ENCODE measurements around the gene MTHFSD. TPM values are rescaled to one million over a fixed set of nuclear protein-coding genes. Genes with fewer than 3 reads are reported as not detected.

MTHFSD gene
- total RNA-seq, 3 donors from 2014 or later, result 18.9 to 21.2 (median 20.1) TPM

- DNase-seq (no peak), ATAC-seq (peak in 1 of 2 donors; percentile 8)
- H3K4me1 Mint-ChIP-seq (ENCODE audit: low read depth), result peaks cover 13% of the 10 kb centered on the region
- H3K9me3 Mint-ChIP-seq, result no peaks in the 10 kb centered on the region
- peak overlapping the region; percentile 62 for H3K4me3 Mint-ChIP-seq
- H3K36me3 Mint-ChIP-seq (ENCODE audit: insufficient read depth), result no peaks in the 10 kb centered on the region
- peaks cover 88% of the 10 kb centered on the region for H3K27me3 Mint-ChIP-seq (ENCODE audit: low read depth)
These were observed 21.7 kb upstream of the MTHFSD start for GRCh38 chr16:86576591-86577313.

- DNase-seq, result no peak
- Mint-ChIP-seq H3K27me3 (ENCODE audit: low read depth) (peaks cover 85% of the 10 kb centered on the region), H3K4me1 (ENCODE audit: low read depth) (peaks cover 13% of the 10 kb centered on the region), H3K9me3 (no peaks in the 10 kb centered on the region), H3K4me3 (peak overlapping the region; percentile 62), H3K36me3 (ENCODE audit: insufficient read depth) (no peaks in the 10 kb centered on the region)
- ATAC-seq, result peak; percentile 49 to 54
These were observed 20.9 kb upstream of the MTHFSD start for GRCh38 chr16:86575754-86576557.

GRCh38 chr16:86575095-86575685 is 20.2 kb upstream of the MTHFSD start:
- Mint-ChIP-seq H3K27me3 (ENCODE audit: low read depth) (peaks cover 86% of the 10 kb centered on the region), H3K4me1 (ENCODE audit: low read depth) (peaks cover 13% of the 10 kb centered on the region), H3K36me3 (ENCODE audit: insufficient read depth) (no peaks in the 10 kb centered on the region), H3K9me3 (no peaks in the 10 kb centered on the region), H3K4me3 (no peak overlapping the region)
- ATAC-seq (no peak), DNase-seq (no peak)

- no peak overlapping the region for H3K4me3 Mint-ChIP-seq
- no peak for DNase-seq
- H3K27me3 Mint-ChIP-seq (ENCODE audit: low read depth), result peaks cover 85% of the 10 kb centered on the region
- H3K9me3 Mint-ChIP-seq, result no peaks in the 10 kb centered on the region
- no peaks in the 10 kb centered on the region for H3K36me3 Mint-ChIP-seq (ENCODE audit: insufficient read depth)
- ATAC-seq, result no peak
- peaks cover 13% of the 10 kb centered on the region for H3K4me1 Mint-ChIP-seq (ENCODE audit: low read depth)
These were observed 19.6 kb upstream of the MTHFSD start for GRCh38 chr16:86574646-86575045.

- no peak overlapping the region for H3K4me3 Mint-ChIP-seq
- no peaks in the 10 kb centered on the region for H3K36me3 Mint-ChIP-seq (ENCODE audit: insufficient read depth)
- H3K27me3 Mint-ChIP-seq (ENCODE audit: low read depth), result peaks cover 89% of the 10 kb centered on the region
These were observed 18.8 kb upstream of the MTHFSD start for GRCh38 chr16:86573646-86574508.

GRCh38 chr16:86573215-86573614 is 18.2 kb upstream of the MTHFSD start:
- Mint-ChIP-seq H3K36me3 (ENCODE audit: insufficient read depth) (no peaks in the 10 kb centered on the region), H3K4me3 (no peak overlapping the region), H3K27me3 (ENCODE audit: low read depth) (peaks cover 88% of the 10 kb centered on the region), H3K9me3 (no peaks in the 10 kb centered on the region), H3K4me1 (ENCODE audit: low read depth) (peaks cover 11% of the 10 kb centered on the region)
- DNase-seq (no peak), ATAC-seq (no peak)

More at GRCh38 chr16:86573646-86574508, 18.8 kb upstream of the MTHFSD start:
- no peak for ATAC-seq
- Mint-ChIP-seq H3K9me3 (no peaks in the 10 kb centered on the region), H3K4me1 (ENCODE audit: low read depth) (peaks cover 13% of the 10 kb centered on the region)
- no peak for DNase-seq

- no peaks in the 10 kb centered on the region for H3K36me3 Mint-ChIP-seq (ENCODE audit: insufficient read depth)
- no peak for ATAC-seq
- peaks cover 82% of the 10 kb centered on the region for H3K27me3 Mint-ChIP-seq (ENCODE audit: low read depth)
- DNase-seq, result no peak
- H3K4me1 Mint-ChIP-seq (ENCODE audit: low read depth), result peaks cover 9% of the 10 kb centered on the region
- no peak overlapping the region for H3K4me3 Mint-ChIP-seq
- H3K9me3 Mint-ChIP-seq, result no peaks in the 10 kb centered on the region
These were observed 17.6 kb upstream of the MTHFSD start for GRCh38 chr16:86572606-86573005.

GRCh38 chr16:86572041-86572521 is 17.0 kb upstream of the MTHFSD start:
- H3K4me3 Mint-ChIP-seq, result no peak overlapping the region
- peaks cover 8% of the 10 kb centered on the region for H3K4me1 Mint-ChIP-seq (ENCODE audit: low read depth)
- peaks cover 82% of the 10 kb centered on the region for H3K27me3 Mint-ChIP-seq (ENCODE audit: low read depth)
- H3K36me3 Mint-ChIP-seq (ENCODE audit: insufficient read depth), result no peaks in the 10 kb centered on the region
- ATAC-seq, result no peak
- no peak for DNase-seq
- H3K9me3 Mint-ChIP-seq, result no peaks in the 10 kb centered on the region

- ATAC-seq (no peak), DNase-seq (no peak)
- H3K36me3 Mint-ChIP-seq (ENCODE audit: insufficient read depth), result no peaks in the 10 kb centered on the region
- peaks cover 5% of the 10 kb centered on the region for H3K4me1 Mint-ChIP-seq (ENCODE audit: low read depth)
- H3K9me3 Mint-ChIP-seq, result no peaks in the 10 kb centered on the region
- peaks cover 77% of the 10 kb centered on the region for H3K27me3 Mint-ChIP-seq (ENCODE audit: low read depth)
- H3K4me3 Mint-ChIP-seq, result no peak overlapping the region
These were observed 16.5 kb upstream of the MTHFSD start for GRCh38 chr16:86571530-86571915.

- peaks cover 74% of the 10 kb centered on the region for H3K27me3 Mint-ChIP-seq (ENCODE audit: low read depth)
- ATAC-seq (no peak), DNase-seq (no peak)
- peaks cover 2% of the 10 kb centered on the region for H3K4me1 Mint-ChIP-seq (ENCODE audit: low read depth)
- H3K36me3 Mint-ChIP-seq (ENCODE audit: insufficient read depth), result no peaks in the 10 kb centered on the region
- no peak overlapping the region for H3K4me3 Mint-ChIP-seq
- no peaks in the 10 kb centered on the region for H3K9me3 Mint-ChIP-seq
These were observed 15.8 kb upstream of the MTHFSD start for GRCh38 chr16:86570558-86571529.

- Mint-ChIP-seq H3K27me3 (ENCODE audit: low read depth) (peaks cover 74% of the 10 kb centered on the region), H3K4me1 (ENCODE audit: low read depth) (peaks cover 3% of the 10 kb centered on the region)
These were observed 14.8 kb upstream of the MTHFSD start for GRCh38 chr16:86569701-86570447.

More at GRCh38 chr16:86569701-86570447, 14.8 kb upstream of the MTHFSD start:
- H3K9me3 Mint-ChIP-seq, result no peaks in the 10 kb centered on the region
- ATAC-seq, result no peak
- no peak for DNase-seq
- H3K36me3 Mint-ChIP-seq (ENCODE audit: insufficient read depth), result no peaks in the 10 kb centered on the region
- no peak overlapping the region for H3K4me3 Mint-ChIP-seq

Measured in activated T-cell treated with anti-CD3 and anti-CD28 coated beads, Interleukin-2, amount 50 U/mL, for 4 hours (primary cell).